K562 (cell line): Measurements from ENCODE around the gene AJAP1. TPM values are rescaled to one million over a fixed set of nuclear protein-coding genes. Genes with fewer than 3 reads are reported as not detected.

ENCODE experiments used
- CHCHD3 ChIP-seq: fragments of 250-450 bp; sonication (Bioruptor Pico); IDR thresholded peaks from 2 replicates; pipeline ENCODE4 v2.1.2; 2022; ENCODE audit warnings: mild to moderate bottlenecking
- FIP1L1 ChIP-seq: fragments of 200-400 bp; formaldehyde crosslinking; IDR thresholded peaks from 2 replicates; pipeline ENCODE4 v1.6.1; 2018; ENCODE audit warnings: mild to moderate bottlenecking, low read depth, low read length; ENCODE audit not compliant: poor library complexity, severe bottlenecking
- FOXM1 ChIP-seq, 2 experiments: fragments of 450-650 bp in 1 of 2; sonication (generic) in 1 of 2; formaldehyde crosslinking in 1 of 2; IDR thresholded peaks; 2 replicates each; pipeline versions ENCODE4 v1.6.1 to v1.9.0; 2017 to 2022; ENCODE audit warnings: low read depth in 2 of 2, mild to moderate bottlenecking in 2 of 2, missing genetic modification reagents in 1 of 2, moderate library complexity in 1 of 2
- NFATC3 ChIP-seq: fragments of 450-650 bp; IDR thresholded peaks from 2 replicates; pipeline ENCODE4 v1.6.1; 2017; ENCODE audit warnings: mild to moderate bottlenecking
- polyA plus RNA-seq, 8 experiments: library from polyadenylated mRNA; depleted of rRNA in 4 of 8; stranded (reverse) in 5 of 8; unstranded in 3 of 8; fragments of >200 nt; fragmentation: Nextera tagmentation in 2 of 8; fragmentation: Illumina TruSeq in 1 of 8; extraction: Ambion mirVana in 2 of 8; extraction: Trizol in 1 of 8; gene quantifications; 2 replicates each; pipeline versions ENCODE4 v1.2.1 to v1.2.3, GENCODE V29; 2011 to 2014; ENCODE audit warnings: inconsistent platforms in 1 of 8, missing spikeins in 1 of 8
- total RNA-seq, 7 experiments: library from RNA; depleted of rRNA in 6 of 7; stranded (reverse); fragments of >200 nt in 6 of 7; fragmentation: Illumina TruSeq in 2 of 7; extraction: Trizol in 2 of 7; gene quantifications; 2 replicates each; pipeline versions ENCODE4 v1.2.1 to v1.2.3, GENCODE V29; 2011 to 2021; ENCODE audit warnings: low replicate concordance in 1 of 7
- TF ChIP-seq, protein P1 (sequence below): fragments of 200-800 bp; sonication (Bioruptor generic); IDR thresholded peaks from 2 replicates; pipeline ENCODE4 v1.6.1; 2016; ENCODE audit warnings: missing genetic modification characterization, missing compliant biosample characterization
- TF ChIP-seq, protein P2 (sequence below): fragments of 200-600 bp; sonication (generic); IDR thresholded peaks from one replicate; pipeline ENCODE4 v1.6.1; 2012; ENCODE audit warnings: mild to moderate bottlenecking, low read depth, low read length, inconsistent platforms
- TF ChIP-seq, protein P3 (sequence below), 3 experiments: IDR thresholded peaks in 2 of 3; conservative IDR thresholded peaks in 1 of 3; 2 replicates each; pipeline ENCODE4 v1.5.1; 2011 to 2012; ENCODE audit warnings: low read length in 3 of 3, mild to moderate bottlenecking in 3 of 3, control low read depth in 2 of 3, improper control_type of control experiment in 1 of 3, inconsistent platforms in 1 of 3, low read depth in 1 of 3, mixed read lengths in 1 of 3, moderate library complexity in 1 of 3; ENCODE audit not compliant: insufficient read depth in 2 of 3

The AJAP1 gene
- total and polyA plus RNA-seq, 9 of the 15 experiments (the other 6 are each of a cell fraction or from before 2014, with no cell fraction given), result not detected

DNA sequence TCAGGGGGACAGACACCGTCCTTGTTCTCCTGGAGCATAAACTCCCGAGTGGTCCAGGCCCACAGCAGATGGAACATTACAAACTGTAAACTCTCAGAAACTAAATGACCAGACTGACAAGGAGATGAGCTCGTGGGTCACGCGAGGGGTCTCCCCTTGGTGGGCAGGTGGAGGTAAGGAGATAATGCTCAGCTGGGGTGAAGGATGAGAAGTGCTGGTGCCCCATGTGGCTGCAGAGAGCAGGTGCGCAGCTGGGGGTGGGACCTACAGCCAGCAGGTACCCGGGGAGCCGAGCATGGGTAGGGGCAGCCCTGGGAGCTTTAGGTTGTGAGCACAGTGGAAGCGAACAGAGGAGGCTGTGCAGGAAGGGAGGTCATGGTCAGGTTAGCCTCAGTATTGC is 40.1 kb downstream of the AJAP1 start (continued):
- TF ChIP-seq, protein P1, sequence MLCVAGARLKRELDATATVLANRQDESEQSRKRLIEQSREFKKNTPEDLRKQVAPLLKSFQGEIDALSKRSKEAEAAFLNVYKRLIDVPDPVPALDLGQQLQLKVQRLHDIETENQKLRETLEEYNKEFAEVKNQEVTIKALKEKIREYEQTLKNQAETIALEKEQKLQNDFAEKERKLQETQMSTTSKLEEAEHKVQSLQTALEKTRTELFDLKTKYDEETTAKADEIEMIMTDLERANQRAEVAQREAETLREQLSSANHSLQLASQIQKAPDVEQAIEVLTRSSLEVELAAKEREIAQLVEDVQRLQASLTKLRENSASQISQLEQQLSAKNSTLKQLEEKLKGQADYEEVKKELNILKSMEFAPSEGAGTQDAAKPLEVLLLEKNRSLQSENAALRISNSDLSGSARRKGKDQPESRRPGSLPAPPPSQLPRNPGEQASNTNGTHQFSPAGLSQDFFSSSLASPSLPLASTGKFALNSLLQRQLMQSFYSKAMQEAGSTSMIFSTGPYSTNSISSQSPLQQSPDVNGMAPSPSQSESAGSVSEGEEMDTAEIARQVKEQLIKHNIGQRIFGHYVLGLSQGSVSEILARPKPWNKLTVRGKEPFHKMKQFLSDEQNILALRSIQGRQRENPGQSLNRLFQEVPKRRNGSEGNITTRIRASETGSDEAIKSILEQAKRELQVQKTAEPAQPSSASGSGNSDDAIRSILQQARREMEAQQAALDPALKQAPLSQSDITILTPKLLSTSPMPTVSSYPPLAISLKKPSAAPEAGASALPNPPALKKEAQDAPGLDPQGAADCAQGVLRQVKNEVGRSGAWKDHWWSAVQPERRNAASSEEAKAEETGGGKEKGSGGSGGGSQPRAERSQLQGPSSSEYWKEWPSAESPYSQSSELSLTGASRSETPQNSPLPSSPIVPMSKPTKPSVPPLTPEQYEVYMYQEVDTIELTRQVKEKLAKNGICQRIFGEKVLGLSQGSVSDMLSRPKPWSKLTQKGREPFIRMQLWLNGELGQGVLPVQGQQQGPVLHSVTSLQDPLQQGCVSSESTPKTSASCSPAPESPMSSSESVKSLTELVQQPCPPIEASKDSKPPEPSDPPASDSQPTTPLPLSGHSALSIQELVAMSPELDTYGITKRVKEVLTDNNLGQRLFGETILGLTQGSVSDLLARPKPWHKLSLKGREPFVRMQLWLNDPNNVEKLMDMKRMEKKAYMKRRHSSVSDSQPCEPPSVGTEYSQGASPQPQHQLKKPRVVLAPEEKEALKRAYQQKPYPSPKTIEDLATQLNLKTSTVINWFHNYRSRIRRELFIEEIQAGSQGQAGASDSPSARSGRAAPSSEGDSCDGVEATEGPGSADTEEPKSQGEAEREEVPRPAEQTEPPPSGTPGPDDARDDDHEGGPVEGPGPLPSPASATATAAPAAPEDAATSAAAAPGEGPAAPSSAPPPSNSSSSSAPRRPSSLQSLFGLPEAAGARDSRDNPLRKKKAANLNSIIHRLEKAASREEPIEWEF, result no peak
- TF ChIP-seq NFATC3 (no peak), FOXM1 (IDR thresholded peaks at IDR 0.05; ENCODE audit: low read depth) (no peak), FOXM1 (CRISPR knock-in tag; IDR thresholded peaks at IDR 0.05; ENCODE audit: low read depth) (no peak), FIP1L1 (no peak), CHCHD3 (CRISPR knock-in tag) (no peak)
- TF ChIP-seq, protein P2, sequence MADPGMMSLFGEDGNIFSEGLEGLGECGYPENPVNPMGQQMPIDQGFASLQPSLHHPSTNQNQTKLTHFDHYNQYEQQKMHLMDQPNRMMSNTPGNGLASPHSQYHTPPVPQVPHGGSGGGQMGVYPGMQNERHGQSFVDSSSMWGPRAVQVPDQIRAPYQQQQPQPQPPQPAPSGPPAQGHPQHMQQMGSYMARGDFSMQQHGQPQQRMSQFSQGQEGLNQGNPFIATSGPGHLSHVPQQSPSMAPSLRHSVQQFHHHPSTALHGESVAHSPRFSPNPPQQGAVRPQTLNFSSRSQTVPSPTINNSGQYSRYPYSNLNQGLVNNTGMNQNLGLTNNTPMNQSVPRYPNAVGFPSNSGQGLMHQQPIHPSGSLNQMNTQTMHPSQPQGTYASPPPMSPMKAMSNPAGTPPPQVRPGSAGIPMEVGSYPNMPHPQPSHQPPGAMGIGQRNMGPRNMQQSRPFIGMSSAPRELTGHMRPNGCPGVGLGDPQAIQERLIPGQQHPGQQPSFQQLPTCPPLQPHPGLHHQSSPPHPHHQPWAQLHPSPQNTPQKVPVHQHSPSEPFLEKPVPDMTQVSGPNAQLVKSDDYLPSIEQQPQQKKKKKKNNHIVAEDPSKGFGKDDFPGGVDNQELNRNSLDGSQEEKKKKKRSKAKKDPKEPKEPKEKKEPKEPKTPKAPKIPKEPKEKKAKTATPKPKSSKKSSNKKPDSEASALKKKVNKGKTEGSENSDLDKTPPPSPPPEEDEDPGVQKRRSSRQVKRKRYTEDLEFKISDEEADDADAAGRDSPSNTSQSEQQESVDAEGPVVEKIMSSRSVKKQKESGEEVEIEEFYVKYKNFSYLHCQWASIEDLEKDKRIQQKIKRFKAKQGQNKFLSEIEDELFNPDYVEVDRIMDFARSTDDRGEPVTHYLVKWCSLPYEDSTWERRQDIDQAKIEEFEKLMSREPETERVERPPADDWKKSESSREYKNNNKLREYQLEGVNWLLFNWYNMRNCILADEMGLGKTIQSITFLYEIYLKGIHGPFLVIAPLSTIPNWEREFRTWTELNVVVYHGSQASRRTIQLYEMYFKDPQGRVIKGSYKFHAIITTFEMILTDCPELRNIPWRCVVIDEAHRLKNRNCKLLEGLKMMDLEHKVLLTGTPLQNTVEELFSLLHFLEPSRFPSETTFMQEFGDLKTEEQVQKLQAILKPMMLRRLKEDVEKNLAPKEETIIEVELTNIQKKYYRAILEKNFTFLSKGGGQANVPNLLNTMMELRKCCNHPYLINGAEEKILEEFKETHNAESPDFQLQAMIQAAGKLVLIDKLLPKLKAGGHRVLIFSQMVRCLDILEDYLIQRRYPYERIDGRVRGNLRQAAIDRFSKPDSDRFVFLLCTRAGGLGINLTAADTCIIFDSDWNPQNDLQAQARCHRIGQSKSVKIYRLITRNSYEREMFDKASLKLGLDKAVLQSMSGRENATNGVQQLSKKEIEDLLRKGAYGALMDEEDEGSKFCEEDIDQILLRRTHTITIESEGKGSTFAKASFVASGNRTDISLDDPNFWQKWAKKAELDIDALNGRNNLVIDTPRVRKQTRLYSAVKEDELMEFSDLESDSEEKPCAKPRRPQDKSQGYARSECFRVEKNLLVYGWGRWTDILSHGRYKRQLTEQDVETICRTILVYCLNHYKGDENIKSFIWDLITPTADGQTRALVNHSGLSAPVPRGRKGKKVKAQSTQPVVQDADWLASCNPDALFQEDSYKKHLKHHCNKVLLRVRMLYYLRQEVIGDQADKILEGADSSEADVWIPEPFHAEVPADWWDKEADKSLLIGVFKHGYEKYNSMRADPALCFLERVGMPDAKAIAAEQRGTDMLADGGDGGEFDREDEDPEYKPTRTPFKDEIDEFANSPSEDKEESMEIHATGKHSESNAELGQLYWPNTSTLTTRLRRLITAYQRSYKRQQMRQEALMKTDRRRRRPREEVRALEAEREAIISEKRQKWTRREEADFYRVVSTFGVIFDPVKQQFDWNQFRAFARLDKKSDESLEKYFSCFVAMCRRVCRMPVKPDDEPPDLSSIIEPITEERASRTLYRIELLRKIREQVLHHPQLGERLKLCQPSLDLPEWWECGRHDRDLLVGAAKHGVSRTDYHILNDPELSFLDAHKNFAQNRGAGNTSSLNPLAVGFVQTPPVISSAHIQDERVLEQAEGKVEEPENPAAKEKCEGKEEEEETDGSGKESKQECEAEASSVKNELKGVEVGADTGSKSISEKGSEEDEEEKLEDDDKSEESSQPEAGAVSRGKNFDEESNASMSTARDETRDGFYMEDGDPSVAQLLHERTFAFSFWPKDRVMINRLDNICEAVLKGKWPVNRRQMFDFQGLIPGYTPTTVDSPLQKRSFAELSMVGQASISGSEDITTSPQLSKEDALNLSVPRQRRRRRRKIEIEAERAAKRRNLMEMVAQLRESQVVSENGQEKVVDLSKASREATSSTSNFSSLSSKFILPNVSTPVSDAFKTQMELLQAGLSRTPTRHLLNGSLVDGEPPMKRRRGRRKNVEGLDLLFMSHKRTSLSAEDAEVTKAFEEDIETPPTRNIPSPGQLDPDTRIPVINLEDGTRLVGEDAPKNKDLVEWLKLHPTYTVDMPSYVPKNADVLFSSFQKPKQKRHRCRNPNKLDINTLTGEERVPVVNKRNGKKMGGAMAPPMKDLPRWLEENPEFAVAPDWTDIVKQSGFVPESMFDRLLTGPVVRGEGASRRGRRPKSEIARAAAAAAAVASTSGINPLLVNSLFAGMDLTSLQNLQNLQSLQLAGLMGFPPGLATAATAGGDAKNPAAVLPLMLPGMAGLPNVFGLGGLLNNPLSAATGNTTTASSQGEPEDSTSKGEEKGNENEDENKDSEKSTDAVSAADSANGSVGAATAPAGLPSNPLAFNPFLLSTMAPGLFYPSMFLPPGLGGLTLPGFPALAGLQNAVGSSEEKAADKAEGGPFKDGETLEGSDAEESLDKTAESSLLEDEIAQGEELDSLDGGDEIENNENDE, result no peak
- TF ChIP-seq, protein P3, sequence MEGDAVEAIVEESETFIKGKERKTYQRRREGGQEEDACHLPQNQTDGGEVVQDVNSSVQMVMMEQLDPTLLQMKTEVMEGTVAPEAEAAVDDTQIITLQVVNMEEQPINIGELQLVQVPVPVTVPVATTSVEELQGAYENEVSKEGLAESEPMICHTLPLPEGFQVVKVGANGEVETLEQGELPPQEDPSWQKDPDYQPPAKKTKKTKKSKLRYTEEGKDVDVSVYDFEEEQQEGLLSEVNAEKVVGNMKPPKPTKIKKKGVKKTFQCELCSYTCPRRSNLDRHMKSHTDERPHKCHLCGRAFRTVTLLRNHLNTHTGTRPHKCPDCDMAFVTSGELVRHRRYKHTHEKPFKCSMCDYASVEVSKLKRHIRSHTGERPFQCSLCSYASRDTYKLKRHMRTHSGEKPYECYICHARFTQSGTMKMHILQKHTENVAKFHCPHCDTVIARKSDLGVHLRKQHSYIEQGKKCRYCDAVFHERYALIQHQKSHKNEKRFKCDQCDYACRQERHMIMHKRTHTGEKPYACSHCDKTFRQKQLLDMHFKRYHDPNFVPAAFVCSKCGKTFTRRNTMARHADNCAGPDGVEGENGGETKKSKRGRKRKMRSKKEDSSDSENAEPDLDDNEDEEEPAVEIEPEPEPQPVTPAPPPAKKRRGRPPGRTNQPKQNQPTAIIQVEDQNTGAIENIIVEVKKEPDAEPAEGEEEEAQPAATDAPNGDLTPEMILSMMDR (IDR thresholded peaks at IDR 0.05 in 2 of 3, conservative IDR thresholded peaks at IDR 0.05 in 1 of 3; ENCODE audit: insufficient read depth in 2 of 3, low read depth in 1 of 3, low read length in 3 of 3), result no peak
